ENCODE data around the gene CDKAL1. TPM values are rescaled to one million over a fixed set of nuclear protein-coding genes. Genes with fewer than 3 reads are reported as not detected.

The CDKAL1 gene
- total RNA-seq, 4 donors from 2014 or later: 15.2 to 17.9 (median 17.1) TPM

DNA sequence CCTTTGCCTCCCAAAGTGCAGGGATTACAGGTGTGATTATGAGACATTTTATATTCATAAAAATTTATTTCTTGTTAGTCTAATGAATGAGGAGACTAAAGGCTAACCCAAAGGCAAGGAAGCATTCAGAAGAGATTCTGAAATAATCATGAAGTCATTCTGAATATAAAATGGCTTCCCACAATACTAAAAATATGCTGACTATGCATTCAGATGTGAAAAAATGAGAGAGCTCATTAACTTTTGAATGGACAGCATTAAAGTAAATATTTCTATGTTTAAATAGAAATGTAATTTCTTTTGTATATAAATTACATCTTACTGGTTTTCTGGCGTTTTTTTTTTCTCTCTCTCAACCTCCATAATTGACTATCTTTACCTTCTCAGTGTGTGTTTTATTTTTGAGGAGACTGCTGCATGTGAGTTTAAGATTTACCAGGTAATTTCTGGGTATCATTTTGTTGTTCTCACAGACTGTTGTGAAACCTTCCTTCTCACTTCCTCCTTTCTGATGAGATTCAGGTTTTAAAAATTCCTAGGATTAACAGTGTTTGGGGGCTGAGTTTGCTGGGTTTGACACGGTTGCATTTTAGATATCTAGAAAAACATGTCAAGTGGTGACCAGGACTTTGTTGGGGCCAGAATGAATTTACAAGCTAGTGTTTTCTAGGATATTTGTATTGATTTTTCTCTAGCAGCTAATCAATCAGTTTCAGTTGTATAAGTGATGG is 316.6 kb downstream of the CDKAL1 start:
- TF ChIP-seq, protein P1, sequence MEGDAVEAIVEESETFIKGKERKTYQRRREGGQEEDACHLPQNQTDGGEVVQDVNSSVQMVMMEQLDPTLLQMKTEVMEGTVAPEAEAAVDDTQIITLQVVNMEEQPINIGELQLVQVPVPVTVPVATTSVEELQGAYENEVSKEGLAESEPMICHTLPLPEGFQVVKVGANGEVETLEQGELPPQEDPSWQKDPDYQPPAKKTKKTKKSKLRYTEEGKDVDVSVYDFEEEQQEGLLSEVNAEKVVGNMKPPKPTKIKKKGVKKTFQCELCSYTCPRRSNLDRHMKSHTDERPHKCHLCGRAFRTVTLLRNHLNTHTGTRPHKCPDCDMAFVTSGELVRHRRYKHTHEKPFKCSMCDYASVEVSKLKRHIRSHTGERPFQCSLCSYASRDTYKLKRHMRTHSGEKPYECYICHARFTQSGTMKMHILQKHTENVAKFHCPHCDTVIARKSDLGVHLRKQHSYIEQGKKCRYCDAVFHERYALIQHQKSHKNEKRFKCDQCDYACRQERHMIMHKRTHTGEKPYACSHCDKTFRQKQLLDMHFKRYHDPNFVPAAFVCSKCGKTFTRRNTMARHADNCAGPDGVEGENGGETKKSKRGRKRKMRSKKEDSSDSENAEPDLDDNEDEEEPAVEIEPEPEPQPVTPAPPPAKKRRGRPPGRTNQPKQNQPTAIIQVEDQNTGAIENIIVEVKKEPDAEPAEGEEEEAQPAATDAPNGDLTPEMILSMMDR (IDR thresholded peaks at IDR 0.05; ENCODE audit: low read depth): no peak

DNA sequence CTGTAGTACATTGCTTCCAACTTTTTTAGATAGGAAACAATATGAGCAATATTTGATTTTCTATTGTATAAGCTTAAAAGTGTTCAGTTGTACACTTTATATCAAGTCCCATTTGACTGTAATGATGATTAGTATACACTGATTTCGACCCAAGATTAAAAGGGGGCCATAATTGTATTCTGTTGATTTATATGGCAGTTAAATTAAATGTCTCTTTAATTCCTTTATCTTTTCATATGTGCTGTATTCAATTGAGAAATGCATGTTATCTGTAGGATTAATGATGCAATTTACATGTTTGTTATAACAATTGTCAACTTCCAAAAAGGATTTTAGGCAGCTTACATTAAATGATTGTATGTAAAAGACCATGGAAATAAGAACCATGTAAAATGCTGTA is 317.5 kb downstream of the CDKAL1 start:
- TF ChIP-seq, protein P1 (IDR thresholded peaks at IDR 0.05; ENCODE audit: low read depth): no peak

DNA sequence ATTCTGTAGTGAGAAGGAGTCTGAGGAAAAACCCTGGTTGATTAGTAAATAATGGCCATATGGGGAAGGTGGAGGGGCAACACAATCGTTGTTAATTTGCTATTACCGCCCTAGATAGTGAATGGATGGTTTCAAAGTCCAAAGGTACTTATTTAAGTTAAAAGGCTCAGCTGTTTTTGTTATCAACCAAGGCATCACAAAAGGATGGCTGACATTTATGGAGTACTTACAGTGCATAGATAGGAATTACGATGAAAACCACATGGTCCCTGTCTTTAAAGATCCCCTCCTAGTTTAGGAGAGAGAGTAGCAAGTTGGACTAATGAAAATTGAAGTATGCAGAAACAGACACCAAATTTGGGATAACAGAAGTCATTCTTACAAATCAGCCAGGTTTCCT is 319.6 kb downstream of the CDKAL1 start:
- TF ChIP-seq, protein P1 (IDR thresholded peaks at IDR 0.05; ENCODE audit: low read depth): no peak

DNA sequence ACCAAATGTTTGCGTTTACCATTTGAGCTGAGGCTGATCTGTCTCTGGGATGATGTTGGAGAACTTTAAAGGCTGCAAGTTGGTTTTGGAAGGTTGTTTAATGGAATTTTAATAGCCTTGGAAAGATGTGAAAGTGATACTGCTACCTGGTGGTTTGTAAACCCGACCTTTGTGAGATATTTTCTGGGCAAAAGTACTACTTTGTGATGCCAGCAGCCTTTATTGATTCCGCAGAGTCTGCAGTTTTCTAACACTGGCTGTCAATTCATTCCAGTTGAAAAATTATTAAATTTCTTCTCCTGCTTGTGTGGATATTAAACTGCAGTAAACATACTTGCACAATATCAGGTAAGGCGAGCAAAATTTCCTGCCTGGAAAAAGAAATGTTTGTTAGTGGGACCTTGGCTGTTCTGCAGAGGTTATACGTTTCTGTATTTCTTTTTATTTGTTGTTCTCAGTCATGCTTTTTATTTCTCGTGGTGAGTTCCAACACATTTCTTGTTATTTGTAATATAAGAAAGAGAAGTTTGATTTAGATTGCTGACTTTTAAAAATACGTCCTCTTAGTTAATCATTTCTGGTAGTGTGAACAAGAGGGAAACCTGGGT is 322.5 kb downstream of the CDKAL1 start:
- TF ChIP-seq, protein P1 (IDR thresholded peaks at IDR 0.05; ENCODE audit: low read depth): no peak

DNA sequence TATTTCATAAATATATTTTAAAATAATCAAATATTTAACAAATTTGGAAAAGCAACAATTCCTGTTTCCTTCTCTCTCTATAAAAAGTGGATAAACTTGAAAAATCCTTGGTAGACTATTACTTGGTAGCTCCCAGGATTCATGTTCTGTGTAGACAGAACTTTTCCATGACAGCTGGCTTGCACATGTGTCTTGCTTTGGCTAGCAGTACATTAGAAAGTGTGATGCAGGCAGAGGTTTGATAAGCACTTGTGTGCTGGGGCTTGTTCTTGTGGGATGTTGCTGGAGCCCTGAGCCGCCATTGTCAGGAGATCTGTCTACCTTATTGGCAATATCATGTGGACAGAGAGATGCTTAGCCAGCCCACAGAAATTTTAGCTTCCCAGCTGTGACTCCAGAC is 327.2 kb downstream of the CDKAL1 start:
- TF ChIP-seq, protein P1 (IDR thresholded peaks at IDR 0.05; ENCODE audit: low read depth): no peak

DNA sequence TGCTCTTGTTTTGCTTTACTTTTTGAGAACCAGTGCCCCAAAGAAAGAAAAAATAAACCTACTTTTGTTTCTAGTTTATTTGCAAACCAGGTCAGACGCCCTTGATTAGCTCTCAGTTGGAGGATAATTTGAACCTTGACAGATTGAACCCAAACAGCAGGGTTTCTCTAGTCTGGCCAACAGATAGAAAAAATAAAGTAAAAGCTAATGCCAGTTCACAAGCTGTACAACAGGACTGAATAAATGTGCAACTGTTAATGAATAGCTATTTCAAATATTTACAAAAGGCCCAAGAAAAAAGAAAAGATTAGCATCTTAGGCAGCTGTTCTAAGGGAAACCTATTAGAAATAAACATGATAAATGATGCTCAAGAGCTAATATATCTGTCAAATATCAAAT is 331.8 kb downstream of the CDKAL1 start:
- TF ChIP-seq, protein P1 (IDR thresholded peaks at IDR 0.05; ENCODE audit: low read depth): no peak

DNA sequence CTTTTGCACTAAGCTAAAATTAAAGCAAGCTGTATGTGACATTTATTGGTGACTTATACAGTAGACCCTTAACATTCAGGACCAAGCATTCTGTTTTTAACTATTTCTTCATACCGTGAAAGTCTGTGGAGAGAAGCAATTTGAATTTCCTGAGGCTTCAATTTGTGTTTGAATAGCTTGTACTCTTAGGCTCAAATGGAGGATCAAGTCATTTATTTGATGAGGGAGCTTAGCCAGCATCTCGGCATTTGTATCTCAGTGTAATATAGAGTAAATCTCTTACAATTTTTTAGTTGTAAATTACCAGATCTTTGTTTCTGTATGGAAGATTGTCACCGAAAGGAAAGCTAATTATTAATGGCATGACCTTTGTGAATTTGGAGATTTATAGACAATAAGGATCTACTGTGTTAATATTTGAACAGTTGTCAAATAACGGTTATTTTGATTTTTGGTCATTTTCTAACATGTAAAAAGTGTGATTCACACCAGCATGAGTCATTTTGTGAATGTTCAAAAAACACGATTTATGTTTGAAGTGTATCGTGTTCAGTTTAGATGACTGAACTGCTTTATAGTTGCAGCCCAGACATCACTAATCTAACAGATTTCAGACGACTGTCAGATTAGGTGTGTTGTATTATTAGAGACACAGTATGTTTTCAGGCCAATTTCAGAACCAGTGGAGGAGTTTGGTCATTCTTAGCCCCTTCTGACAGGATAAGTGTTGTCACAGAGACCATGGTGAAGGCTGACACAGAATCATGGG is 332.9 kb downstream of the CDKAL1 start:
- TF ChIP-seq, protein P1 (IDR thresholded peaks at IDR 0.05; ENCODE audit: low read depth): no peak
